NK-92 (cell line): ENCODE measurements around the gene SS18.

ENCODE experiments used
- DNase-seq: peaks from one replicate; lab custom pipeline; 2025; ENCODE audit not compliant: unreplicated experiment; lab: John Stamatoyannopoulos, UW

SS18 gene

DNA sequence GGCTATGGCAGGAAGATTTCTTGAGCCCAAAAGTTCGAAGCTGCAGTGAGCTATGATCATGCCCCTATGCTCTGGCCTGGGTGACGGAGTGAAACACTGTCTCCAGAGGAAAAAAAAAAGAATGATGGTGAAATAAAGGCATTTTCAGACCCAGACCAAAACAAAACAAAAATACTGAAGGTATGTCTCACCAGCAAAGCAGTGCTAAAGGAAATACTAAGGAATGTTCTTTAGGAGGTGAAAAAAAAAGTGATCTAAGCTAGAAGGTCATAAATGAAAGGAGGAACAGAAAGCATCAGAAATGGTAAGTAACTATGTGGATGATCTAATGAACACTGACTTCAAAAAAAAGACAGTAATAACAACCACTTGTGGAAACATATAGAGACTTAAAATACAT lies 18.7 kb downstream of the SS18 start:
- no peak for DNase-seq

DNA sequence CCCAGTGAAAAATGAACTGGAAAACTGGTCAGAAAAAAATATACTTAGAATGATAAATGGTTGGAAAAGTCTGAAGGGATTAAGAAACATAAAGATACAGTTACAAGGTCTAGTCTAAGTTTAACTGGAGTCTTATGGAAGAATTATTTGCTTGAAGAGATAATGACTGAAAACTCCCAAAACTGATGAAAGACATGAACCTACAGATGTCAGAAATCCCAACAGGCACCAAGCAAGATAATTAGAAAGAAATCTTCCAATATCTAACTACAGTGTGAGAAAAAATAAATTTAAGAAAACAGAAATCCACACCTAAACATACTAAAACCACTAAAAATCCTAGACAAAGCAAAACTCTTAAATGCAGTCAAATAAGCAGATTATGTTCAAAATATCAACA lies 19.4 kb downstream of the SS18 start:
- no peak for DNase-seq

DNA sequence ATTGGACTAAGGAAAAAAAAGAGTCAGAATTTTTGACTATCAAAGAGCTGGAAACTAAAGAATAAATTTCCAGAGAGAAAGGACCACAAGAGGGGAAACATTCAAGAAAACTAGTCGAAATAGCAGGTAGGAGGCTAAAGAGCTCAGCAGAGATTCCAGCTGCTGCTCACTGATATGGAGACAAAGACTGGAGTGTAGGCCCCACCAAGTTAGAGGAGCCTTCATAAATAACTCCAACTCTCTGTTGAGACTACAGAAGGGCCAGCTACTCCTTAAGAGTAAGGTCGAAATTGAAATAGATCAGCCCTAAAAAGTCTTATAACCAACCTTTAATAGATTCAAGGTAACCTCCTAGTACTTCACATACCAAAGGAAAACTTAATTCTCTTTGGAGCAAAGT lies 31.1 kb downstream of the SS18 start:
- DNase-seq = no peak

DNA sequence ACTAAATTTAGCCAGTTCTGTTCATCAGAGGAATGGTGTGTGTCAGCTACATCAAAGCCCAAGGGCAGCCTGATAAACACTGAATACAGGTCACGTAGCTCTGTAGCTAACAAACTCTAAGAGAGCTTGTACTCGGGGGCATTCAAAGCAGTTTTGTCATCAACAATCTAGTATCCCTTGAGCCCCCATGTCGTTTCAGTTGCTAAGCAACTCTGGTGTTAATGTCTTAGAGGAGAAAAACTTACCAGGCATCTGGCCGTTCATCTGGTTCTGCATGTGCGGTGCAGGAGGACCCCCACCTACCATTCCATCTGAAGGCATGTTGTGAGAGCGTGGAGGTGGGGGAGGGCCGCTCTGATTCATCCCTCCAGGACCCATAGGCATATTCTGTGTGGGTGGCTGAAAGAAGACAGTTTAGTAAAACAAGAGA lies 33.1 kb downstream of the SS18 start:
- no peak for DNase-seq

DNA sequence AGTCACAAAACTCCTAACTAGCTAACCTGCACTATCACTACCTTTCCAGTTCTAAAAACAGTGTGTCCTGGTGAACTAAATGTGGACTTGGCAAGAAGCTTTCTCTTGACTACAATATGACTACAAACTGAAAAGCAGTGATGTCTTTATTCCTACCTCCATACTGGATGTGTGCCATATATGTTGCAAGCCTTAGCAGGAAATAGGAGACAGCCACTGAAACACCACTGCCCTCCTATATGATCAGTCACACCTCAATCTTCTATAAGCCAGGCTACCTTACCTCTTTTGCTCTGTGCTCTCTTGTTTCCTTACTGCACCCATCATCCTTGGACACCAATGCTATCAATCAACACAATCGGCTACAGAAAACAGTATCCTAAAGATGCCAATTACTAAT lies 34.1 kb downstream of the SS18 start:
- DNase-seq = no peak

DNA sequence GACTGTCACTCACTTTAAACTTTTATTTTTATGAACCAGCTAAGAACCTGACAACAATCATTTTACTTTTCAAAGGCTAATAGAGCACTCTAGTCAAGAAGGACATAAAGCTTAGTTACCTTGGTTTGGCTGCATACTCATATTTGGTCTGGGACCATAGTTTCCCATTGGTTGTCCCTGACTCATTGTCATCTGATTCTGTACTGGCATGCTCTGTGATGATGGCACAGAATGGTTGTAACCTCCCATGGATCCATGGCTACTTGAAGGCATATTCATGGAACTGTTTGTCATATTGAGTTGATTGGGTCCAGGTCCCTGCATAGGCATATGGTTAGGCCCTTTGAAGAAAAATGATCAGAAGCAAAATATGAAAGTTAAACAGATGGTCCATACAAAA lies 37.9 kb downstream of the SS18 start:
- DNase-seq = no peak

DNA sequence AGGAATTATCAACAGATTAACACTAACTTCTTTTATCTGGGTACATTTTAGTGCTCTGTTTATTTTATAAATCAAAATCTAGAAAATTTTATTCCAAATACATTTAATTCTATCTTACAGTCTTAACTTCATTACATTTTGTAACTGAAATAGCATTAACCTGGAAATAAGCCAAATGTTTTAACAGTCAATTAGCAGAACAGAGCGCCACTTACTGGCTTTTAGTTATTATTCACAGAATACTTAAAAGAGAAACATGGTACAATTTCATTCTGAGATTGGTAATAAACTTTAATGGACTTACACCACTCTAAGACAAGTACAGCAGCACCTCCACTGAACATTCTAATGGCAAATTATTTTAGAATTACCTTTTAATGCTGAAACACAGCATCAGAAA lies 38.6 kb downstream of the SS18 start:
- DNase-seq = no peak

DNA sequence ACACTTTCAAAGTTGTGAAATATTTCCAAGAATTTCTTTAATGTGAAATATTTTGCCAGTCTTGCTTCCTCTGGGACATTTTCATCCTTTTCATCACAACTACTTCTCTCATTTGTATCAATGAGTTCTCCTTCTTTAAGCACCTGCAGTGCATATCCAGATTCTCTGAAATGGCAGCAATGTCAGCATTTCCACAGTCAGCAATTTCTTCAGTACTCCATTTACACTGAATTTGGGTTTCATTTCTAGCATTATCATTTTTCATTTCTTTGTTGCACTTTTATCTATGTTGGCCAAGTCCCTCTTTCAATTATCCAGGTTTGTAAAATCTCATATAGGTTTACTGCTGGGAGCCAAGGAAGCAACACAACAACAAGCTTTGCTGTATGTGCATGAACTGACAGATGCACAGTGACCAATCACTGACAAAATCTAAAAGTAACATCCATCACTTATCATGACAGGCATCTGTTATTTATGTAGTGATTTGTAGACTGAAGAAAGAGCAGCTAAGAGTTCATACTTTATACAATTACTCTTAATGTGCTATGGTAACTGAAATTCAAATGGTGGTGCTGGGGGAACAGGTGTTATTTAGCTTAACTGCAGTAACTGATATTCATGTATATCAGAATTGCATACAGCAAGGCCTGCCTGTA lies 43.9 kb downstream of the SS18 start:
- DNase-seq = no peak

DNA sequence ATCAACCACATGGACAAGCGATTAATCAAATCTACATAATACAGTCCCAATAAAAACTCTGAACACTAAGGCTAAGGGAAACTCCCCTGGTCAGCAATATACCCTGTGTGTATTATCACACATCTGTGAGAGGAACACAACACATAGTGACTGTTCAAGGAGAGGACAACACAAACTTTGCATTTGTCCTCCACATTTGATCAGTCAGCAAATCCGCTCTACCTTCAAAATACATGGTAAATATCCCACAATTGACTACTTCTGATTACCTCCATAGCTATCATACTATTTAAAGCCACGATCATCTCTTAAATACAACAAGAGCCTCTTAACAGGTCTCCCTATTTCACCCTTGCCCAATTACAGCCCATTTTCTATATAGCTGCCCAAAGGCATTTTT lies 45.6 kb downstream of the SS18 start:
- no peak for DNase-seq

DNA sequence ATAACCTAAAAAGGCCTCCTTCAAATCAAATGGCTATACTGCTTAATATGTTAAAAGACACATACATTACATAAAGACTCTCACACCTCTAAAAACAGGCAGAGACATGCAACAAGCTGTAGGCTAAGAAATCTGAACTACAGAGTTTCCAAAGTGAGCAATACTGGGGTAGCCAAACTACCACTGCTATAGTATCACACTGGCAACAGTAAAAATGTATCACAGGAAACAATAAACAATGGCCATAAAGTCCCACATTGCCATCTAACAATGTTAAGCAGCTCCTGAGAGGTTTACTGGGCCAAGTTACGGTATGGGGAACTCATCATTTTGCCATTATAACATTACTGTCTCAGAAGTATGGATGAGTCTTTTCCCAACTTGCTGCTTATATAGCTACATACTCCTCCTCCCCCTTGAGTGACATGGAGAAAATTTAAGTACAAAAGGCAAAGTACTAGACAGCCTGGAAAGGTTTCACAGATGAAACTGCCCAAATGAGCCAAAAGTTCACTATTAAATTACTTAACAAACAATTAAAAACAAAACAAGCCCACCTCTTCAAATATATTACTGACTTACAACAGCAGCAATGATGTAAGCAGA lies 50.3 kb downstream of the SS18 start:
- DNase-seq = no peak

DNA sequence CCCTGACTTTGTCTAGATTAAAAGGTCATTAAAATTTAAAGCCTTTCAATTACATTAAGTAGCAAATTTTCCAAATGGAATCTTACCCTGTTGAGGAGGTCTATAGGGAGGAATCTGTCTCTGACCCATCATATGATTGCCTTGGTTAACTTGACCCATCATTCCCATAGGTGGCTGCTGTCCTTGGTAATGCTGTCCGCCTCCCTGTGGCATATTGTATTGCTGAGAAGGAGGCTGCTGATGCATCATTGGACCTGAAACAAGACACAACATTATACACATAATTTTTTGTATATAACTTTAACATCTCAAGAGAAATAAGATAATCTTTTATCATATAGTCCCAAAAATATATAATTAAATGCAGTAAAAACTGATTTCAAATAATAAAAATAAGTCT lies 51.2 kb downstream of the SS18 start:
- DNase-seq = no peak

DNA sequence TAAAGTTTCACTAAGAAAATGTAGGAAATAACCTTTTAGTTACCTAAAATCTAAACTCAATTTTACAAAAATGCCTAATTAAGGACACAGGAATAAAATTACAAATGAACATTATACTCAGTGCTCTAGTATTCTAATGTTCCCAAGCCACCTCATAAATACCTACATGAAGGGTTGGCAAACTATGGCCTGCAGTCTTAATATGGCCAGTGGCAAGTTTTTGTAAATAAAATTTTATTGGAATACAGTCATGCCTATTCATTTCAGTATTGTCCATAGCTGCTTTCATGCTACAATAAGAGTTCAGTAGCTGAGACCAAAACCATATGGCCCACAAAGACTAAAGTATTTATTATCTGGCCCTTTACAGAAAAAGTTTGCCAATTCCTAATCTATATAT lies 53.8 kb downstream of the SS18 start:
- DNase-seq = no peak

DNA sequence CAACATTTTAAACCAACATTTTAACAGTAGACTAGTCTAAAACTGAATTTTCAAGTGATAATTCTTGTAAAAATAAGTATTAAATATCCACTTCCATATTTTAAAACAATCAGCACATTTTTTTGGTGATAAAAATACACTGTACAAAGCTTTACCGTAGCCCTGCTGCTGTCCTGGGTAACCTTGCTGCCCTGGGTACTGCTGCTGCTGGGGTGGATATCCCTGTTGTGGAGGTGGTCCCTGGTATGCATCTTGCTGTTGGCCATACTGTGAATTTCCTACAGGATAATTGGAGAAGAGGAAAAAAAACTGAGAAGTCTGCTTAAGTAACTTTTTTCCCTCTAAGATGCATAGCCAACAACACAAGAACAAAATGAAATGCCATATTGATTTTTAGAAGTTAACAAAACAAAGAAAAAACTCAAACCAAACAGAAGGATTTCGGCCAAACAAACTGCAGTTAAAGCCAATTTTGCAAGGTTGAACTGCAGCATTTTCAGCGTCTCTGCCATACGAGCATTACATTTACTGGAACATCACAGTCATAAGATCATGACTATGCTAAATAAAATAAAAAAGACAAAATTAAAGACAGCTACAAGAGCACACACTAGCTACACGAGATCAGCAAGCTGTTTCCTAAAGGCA lies 55.4 kb downstream of the SS18 start:
- DNase-seq = no peak

DNA sequence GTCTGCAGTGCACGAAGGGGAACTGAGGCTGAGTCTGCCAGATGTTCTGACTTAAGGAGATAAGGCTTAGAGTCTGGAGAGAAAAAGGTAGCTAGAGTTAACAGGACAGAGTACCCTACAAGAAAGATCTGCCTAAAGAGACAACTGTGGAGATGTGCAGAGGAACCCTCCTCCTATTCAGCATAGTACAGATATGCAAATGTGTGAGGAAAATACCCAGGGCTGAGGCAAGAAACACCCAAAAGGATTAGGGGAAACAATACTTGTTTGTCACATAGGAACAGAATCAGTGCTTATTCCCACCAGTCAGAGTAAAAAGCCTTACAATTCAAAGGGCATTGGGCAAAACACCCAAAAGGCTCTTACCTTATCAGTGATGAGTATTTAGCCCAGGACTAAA lies 67.8 kb downstream of the SS18 start:
- DNase-seq = no peak

DNA sequence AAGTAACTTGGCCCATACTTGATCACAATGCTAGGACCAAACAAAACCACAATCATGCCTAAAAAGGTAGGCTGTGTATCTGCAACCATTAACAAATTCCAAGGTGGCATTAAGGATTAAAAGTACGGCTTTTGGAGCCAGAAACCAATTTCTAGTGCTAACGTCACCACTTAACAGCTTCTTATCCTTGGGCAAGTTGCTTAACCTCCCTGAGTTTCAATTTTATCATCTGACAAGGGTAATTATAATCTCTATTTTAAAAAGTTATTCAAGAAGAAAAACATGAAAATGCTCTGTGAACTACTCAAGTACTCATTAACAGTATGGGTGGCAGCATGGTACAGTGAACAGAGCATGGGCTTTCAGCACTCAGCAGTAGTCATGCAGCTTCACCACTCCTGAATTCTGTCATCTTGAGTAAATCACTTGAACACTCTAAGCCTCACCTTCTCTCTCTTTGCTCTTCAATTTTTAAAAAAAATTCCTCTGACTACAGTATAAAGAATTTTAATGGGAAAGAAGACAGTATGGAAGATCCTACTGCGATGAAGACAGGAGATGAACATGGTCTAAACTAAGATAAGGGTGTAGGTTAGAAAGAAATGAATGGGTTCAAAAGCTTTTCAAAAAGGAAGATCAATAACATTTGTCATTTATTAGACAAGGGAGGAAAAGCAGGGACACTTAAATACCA lies 69.2 kb downstream of the SS18 start:
- no peak for DNase-seq

DNA sequence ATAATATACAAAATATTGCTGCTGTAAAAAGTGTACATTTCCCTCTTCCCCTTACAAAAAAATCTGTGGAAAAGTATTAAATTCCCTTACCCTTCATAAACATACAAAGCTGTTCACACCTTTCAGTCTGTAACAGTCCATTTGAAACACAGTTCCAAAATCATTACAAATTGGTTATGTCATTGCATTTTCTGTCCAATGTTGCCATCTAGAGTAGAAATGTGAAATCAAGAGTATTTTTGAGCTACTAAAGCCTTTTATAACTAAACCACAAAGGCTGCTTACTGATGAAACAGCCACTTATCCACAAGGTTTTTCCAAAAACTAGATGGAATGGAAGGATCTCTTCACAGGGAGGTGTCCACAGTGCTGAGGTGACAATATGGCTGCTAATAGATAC lies 72.5 kb downstream of the SS18 start:
- DNase-seq = no peak

DNA sequence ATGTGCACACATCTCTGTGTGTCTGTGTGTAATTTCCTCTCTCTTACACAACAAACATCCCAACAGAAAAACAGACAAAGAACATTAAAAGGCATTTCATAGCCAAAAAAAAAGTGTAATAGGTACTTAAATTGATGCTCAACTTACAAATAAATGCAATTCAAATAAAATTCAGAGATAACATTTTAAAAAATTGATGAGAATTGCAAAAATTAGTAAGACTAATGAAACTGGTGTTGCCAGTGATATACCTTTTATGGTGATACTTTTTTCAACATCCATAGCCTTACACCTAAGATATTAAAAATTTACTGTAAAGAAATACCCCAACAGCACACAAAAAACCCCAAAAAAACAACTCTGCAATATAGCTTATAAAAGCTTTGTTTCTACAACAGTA lies 76.0 kb downstream of the SS18 start:
- DNase-seq = no peak

DNA sequence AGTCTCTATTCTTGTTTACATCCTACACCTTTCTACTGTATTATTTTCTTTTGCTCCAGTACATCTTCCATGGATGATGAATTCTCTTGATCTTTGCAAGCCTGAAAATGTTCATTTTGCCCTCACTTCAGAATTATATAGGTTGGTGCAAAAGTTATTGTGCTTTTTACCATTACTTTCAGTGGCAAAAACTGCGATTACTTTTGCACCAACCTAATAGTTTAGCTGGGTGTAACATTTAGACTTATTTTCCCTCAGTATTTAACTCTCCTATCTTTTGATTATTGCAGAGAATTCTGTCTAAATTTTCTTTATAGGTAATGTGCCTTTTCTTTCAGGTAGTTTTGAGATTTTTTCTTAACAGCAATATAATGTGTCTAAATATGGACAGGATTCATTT lies 81.8 kb downstream of the SS18 start:
- no peak for DNase-seq

DNA sequence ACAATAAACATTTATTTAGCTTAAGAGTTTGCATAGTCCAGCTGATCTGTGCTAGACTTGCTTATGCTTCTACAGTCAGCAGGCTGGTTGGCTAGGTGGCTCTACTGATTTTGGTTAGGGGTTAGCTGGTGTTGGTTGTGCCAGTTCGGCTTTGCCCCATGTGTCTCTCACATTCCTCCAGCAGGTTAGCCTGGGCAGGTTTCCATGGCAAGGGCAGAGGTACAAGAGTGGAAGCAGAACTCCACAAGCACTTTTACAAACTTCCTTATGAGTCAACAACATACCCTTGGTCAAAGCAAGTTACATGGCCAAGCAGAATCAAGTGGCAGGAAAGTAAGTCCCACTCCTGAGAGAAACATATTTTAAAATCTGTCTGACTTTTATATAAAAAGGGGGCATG lies 82.3 kb downstream of the SS18 start:
- DNase-seq = no peak

DNA sequence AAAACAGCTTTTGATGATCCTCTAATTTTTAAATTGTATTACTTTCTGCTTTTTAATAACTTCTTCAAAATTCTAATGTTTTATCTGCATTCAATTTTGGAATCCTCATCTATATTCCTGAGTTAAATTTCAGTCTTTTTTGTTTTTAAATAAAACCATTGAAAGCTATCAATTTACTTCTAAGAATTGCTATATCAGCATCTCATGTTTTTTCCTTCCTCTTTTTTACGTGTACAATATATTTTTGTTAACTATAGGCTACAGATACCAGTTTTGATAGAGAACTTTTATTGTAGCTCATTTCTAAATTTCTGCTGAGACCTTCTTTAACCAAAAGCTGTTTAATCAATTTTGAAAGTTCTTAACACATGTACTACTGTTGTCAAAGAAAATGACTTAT lies 84.5 kb downstream of the SS18 start:
- DNase-seq = no peak

DNA sequence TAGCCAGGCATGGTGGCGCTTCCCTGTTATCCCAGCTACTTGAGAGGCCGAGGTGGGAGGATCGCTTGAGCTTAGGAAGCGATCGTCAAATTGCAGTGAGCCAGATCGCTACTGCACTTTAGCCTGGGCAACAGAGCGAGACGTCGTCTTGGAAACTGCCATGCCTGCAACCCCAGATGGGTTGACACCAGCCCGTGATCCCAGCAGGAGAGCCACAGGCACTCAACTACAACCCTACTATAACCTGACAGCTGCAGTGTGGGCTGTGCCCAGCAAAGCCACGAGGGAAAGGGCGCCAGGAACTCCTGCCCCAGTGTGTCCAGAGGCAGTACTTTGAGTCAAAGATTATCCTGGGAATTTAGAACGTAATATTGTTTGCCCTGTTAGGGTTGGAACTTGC lies 85.6 kb downstream of the SS18 start:
- no peak for DNase-seq

DNA sequence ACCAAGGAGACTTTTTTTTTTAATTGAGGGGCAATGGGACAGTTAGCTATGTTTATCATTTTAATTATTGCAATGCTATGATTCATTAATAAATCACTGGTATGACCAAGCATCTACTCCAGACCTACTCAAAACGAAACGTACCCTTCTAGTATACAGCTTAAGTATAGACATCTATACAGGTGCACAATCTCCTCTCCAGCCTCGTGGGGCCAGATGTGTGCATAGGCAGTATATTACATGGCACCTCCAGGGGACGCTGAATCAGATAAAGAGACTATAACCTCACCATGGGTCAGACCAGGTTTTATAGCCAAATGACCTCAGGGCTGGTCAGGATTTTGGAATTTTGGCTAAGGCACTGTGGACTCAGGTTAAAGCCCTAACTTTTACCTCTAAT lies 86.6 kb downstream of the SS18 start:
- no peak for DNase-seq
